HG03175 (cell line): ENCODE data around the gene TMEM175.
"Not testable (repeated sequence)": the region's sequence is repeated elsewhere in the genome, so short reads cannot be mapped to it uniquely, and the experiment has no call there.

Experiments used
- ATAC-seq: cut with Tn5 transposase; IDR thresholded peaks from one replicate; pipeline ENCODE4 v1.9.1; 2021; ENCODE audit warnings: mild to moderate bottlenecking, moderate library complexity; ENCODE audit not compliant: unreplicated experiment

Gene TMEM175

DNA sequence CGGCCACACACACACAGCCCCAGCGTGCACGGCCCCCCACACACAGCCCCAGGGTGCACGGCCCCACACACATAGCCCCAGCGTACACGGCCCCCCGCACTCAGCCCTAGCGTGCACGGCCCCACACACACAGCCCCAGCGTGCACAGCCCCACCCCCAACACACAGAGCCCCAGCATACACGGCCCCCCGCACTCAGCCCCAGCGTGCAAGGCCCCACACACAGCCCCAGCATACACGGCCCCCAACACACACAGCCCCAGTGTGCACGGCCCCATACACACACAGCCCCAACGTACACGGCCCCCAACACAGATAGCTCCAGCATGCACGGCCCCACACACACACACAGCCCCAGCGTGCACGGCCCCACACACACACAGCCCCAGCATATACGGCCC lies 17.7 kb upstream of the TMEM175 start:
- ATAC-seq: no peak

DNA sequence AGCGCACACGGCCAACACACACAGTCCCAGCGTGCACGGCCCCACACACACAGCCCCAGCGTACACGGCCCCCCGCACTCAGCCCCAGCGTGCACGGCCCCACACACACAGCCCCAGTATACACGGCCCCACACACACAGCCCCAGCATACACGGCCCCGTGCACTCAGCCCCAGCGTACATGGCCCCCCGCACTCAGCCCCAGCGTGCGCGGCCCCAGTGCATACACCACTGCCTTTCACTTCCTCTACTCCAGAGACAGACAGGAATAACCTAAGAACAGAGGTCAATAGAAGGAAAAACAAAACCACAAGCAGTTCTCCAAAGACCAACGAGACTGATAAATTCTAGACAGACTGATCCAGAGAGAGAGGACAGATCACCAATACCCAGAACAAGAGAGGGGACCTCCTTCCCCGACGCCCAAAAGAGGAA lies 17.2 kb upstream of the TMEM175 start:
- no peak for ATAC-seq

DNA sequence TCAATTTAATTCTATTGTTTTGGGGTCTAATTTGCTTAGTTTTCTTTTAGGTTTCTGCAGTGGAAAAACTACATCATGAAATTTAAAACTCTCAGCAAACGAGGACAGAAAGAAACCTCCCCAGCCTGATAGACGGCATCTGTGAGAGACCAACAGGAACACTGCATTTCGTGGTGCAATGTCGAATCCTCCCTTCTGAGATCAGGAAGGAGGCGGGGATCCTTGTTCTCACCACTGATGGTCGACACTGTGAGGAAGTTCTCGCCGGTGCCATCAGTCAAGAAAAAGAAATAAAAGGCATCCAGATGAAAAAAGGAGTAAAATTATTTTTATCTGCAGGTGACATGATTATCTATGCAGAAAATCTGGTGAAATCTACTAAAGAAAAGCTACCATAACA lies 16.7 kb upstream of the TMEM175 start:
- no peak for ATAC-seq

DNA sequence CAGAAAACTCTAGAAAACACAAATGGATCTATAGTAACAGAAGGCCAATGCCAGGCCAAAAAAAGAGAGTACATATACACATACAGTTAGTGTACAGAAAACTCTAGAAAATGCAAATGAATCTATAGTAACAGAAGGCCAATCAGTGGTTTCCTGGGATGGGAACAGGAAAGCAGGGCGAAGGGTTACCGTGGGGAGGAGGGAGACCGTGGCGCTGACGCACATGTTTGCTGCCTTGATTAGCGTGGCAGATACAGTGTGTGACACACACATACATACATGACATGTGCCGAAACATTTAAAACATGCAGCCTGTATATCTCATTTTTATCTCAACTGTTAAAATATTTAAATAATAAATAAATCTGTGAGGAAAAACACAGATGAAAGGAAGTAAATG lies 14.8 kb upstream of the TMEM175 start:
- no peak for ATAC-seq

DNA sequence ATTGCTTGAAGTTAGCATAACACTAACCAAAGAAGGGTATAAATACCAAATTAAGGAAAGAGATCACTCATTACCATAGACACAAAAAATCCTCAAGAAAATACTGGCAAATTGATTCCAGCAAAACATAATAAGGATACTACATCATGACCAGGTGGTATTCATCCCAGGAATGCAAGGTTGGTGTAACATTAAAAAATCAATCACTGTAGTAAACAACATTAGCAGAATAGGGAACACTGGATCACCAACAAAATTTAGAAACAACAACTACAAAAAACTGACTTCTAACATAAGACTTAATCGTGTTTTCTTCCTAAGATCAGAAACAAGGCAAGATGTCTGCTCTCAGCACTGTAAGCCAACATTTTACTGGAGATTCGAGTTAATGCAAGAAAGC lies 14.3 kb upstream of the TMEM175 start:
- ATAC-seq: no peak

DNA sequence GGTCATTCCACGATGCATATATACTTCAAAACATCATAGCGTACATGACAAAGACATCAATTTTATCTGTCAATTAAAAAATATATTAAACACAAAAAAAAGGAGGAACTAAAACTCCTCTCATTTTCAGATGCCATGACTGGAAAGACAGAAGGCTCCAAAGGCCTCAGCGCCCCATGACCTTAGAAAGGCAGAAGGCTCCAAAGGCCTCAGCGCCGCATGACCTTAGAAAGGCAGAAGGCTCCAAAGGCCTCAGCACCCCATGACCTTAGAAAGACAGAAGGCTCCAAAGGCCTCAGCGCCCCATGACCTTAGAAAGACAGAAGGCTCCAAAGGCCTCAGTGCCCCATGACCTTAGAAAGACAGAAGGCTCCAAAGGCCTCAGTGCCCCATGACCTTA lies 13.7 kb upstream of the TMEM175 start:
- not testable (repeated sequence) for ATAC-seq

DNA sequence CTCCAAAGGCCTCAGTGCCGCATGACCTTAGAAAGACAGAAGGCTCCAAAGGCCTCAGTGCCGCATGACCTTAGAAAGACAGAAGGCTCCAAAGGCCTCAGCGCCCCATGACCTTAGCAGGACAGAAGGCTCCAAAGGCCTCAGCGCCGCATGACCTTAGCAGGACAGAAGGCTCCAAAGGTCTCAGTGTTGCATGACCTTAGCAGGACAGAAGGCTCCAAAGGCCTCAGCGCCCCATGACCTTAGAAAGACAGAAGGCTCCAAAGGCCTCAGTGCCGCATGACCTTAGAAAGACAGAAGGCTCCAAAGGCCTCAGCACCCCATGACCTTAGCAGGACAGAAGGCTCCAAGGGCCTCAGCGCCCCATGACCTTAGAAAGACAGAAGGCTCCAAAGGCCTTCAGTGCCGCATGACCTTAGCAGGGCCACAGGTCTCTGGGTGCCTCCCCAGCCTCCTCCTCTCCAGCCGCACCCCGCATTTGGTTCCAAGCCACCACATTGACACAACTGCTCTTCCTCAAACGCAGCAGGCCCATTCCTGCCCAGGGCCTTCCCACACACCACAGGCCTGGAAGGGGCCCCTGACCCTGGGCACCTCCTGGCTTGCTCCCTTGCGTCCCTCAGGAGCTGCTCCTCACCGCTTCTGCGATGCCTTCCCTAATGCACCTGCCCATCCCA lies 13.1 kb upstream of the TMEM175 start:
- ATAC-seq: not testable (repeated sequence)

DNA sequence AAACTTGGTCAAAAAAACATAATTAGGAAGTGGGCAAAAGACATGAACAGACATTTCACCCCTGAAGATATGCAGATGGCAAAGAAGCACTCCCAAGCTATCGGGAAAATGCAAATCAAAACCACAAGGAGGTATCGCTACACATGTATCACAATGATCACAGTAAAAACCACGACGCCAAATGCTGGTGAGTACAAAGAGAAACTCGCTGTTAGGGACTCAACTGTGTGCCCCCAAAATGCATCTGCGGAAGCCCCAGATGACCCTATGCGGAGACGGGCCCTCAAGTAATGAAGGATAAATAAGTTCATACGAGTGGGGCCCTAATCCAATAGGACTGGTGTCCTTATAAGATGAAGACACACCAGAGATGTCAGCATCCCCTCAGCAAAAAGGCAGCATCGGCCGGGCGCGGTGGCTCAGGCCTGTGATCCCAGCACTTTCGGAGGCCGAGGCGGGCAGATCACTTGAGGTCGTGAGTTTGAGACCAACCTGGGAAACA lies 10.4 kb upstream of the TMEM175 start:
- ATAC-seq: no peak

DNA sequence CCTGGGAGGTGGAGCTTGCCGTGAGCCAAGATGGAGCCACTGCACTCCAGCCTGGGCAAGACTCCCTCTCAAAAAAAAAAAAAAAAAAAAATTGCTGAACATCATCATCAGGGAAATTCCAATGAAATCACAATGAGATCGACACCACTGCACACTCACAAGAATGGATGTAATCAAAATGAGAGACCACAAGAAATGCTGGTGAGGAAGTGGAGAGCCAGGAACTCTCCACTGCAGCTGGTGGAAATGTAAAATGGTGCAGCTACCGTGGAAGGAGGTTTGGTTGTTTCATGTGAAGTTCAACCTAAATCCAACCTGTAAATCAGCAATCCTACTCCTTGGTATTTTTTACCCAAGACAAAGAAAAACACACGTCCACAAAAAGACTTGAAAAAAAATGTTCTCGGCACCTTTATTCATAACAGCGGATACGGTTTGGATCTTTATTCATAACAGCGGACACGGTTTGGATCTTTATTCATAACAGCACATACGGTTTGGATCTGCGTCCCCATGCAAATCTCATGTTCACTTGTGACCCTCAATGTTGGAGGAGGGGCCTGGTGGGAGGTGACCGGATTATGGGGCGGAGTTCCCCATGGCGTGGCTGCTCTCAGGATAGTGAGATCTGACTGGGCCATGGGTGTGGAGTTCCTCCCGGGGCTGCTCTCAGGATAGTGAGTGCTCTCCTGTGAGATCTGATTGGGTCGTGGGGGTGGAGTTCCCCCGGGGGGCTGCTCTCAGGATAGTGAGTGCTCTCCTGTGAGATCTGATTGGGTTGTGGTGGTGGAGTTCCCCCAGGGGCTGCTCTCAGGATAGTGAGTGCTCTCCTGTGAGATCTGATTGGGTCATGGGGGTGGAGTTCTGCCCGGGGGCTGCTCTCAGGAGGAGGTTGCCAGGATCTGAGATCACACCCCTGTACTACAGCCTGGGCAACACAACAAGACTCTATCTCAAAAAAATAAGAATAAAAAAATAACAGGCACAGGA lies 7.9 kb upstream of the TMEM175 start:
- ATAC-seq: no peak

DNA sequence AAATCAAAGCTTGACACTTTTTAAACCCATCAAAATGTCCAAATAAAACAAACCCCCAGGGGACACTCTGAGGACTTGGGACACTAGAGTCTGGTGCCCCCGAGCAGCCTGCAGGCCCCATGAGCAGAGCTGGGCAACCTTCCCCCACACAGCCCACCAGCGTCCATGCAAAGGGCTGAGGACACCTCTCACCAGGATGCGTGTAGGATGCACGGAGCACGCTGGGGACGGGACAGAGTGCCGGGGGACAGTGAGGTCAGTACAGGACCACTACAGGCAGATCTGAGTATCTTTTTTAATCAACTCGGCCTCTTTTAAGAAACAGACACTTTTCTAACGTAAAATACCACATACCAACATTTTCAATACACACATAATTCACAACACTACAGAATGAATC lies 7.1 kb upstream of the TMEM175 start:
- ATAC-seq: no peak

DNA sequence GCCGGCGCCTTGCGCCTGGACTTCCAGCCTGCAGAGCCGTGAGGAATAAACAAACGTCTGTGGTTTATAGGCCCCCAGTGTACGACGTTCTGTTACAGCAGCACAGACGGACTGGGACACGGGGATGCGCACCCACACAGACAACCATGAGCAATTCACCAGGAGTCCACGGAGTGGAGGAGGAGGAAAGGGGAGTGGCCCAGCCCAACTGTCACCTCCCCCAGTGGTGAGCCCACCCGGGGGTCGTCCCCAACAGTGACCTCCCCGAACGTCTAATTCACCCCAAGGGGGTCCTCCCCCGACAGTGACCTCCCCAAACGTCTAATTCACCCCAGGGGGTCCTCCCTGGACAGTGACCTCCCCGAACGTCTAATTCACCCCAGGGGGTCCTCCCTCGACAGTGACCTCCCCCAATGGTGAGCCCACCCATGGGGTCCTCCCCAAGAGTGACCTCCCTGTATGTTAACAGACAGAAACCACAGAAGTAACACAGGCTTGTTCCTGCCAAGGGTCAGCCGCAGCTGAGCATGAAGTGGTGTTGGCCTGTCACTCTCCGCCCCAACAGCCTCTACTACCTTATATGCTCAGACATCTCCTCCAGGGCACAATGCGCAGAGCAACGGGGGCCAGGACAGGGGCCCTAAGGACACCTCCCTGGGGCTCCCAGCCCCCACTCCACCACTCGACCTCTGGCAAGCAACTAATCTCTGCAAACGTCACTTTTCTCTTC lies 6.3 kb upstream of the TMEM175 start:
- ATAC-seq: no peak

DNA sequence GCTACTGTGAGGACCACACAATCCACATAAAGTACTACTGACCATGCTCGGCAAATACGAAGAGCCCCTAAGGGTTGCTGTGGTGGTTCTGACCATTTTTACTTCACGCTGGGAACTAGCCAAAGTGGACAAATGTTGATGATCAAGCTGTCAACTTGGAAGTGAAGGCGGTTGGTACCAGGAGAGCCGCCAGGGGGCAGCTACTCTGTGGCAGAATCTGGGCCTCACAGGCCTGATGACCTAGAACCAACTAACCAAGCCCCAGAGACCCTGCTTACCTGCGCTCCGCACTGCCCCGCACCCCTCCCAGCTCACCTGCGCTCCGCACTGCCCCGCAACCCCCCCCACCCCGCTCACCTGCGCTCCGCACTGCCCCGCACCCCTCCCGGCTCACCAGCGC lies 5.7 kb upstream of the TMEM175 start:
- ATAC-seq: no peak

DNA sequence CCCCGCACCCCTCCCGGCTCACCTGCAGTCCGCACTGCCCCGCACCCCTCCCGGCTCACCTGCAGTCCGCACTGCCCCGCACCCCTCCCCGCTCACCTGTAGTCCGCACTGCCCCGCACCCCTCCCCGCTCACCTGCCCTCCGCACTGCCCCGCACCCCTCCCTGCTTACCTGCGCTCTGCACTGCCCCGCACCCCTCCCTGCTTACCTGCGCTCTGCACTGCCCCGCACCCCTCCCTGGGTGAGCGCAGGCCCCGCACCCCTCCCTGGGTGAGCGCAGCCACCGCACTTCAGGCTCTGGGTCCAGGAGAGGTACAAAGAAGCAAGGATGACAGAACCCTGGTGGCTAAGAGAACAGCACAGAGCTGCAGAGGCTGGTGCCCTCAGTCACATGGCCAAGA lies 4.7 kb upstream of the TMEM175 start:
- not testable (repeated sequence) for ATAC-seq

DNA sequence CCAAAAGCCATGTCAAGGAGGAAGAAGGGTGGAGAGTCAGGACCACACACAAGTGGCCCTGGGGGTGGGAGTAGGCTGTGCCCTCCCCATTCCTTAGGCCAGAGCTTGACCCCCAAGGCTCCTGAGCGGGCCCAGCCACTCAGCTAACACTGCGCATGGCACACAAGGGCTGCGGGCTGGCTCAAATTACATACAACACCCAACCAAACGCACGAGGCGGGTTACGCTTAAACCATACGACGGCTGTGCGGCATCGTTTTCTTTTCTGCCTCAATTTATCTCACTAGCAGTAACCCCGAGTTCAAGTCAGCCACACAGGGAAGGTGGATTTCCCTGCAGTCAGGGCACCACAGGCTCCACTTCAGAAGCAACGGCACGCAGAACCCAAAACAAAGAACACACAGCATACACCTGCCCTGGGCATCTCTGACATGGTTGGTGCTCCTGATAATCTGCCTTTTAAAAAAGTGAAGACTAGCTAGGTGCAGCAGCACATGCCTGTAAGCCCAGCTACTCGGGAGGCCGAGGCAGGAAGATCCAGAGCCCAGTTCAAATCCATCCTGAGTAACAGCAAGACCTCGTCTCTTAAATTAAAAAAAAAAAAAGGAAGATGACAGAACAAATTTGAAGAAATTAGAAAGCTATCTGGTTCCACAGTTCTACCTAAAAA lies 3.0 kb upstream of the TMEM175 start:
- no peak for ATAC-seq

DNA sequence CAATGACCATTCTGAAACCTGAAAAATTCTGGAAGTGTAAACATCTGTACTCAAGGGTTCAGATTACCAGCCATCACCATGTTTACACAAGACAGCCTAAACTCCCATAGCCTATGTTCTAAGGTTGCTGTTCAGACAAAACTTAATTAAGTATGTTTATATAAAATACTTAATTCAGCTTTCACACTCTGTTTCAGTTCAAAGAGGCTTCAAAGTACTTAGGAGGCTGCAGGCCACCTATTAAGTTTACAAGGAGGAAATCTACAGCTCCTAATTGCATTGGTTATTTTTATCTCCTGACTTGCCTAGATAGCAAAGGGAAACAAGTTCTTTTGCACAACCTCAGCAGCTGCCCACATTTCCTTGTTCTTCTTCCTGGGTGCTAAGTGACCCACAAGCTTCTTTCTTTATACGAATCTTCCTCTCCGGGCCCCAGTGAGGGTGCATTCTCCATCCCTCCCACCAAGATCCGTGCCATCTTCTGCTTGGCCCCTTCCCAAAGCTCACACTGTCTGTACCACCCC lies 2.2 kb upstream of the TMEM175 start:
- no peak for ATAC-seq

DNA sequence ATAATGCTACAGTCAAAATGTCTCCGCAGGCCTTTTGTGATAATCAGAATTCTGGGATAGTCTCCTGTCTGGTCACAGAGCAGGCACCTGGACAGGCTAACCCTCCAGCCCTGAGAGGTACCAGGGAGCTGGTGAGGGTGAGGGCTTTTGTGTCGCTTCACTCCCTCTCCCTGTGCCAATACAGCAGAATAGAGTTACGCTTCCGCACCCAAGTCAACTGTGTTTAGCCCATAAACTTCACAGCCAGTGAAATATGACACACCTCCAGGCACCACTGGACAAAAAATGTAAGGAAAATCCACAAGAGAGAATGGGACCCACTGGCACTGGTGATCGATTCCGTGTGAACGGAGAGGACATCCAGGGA lies 1.4 kb upstream of the TMEM175 start:
- ATAC-seq: no peak

DNA sequence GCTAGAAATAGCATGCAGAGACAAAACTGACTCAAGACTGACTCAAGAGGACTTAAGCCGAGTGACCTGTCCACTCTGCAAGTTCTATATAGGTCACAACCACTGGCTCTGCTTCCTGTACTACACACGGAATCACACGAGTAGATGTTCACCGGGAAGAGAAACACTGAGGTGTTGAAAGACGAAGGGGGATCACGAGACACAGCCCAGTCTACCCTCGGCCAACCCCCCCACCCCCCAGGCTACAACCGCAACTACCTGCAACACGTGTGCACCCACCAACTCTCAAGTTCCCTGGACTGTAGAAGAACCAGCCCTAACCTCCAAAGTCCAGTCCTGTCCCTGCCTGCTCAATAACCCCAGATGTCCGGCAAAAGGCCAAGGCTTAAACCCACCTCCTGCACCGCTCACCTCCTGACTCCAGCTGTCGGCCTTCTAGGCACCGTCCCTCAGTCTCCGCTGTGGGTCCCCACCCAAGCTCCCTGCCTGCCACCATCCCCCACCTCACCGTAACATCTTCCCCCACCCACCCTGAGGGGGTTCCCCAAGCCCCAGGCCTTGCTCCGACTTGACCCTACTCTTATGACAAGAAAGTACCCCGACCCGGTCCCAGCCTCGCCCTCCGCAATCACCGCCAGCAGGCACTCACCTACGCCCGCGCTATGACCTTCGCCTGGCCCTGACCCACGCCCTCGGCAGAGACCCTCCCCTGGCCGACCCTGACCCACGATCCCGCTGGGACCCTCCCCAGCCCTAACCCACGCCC lies 883 bp upstream of the TMEM175 start:
- no peak for ATAC-seq

DNA sequence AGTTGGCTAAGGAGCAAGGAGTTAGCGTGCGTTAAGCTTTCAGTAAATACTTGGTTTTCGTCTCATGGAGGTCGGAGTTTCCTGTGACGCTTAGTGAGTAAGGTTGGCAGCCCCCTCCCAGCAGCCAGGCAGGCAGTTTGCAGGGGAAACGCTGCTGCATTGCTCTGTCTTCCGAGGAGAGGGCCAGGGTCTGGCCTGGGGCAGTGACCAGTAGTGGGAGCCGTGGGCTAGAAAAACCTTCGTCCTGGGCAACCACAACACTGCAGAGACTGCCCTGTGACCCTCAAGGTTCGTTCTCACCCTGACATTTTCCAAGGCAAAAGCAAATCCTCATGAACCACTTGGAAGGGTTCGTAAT lies 432 bp downstream of the TMEM175 start:
- ATAC-seq: peak; percentile 6

DNA sequence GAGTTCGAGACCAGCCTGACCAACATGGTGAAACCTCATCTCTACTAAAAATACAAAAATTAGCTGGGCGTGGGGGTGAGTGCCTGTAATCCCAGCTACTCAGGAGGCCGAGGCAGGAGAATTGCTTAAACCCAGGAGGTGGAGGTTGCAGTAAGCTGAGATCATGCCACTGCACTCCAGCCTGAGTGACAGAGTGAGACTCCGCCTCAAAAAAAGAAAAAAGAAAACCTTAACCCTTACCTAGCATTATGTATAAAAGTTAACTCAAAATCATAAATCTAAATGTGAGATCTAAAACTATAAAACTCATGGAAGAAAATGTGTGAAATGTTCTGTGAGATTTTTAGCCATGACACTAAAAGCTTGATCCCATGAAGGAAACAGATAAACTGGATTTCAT lies 7.2 kb downstream of the TMEM175 start:
- ATAC-seq: not testable (repeated sequence)
